Loucy (cell line): Measurements from ENCODE around the gene INTS14.

ENCODE experiments used
- EZH2phosphoT487 ChIP-seq: fragments of 200-600 bp; IDR thresholded peaks from 2 replicates; pipeline ENCODE4 v1.6.1; 2018; ENCODE audit warnings: antibody characterized with exemption, mild to moderate bottlenecking, moderate library complexity, borderline replicate concordance
- TF ChIP-seq, protein P1 (sequence below): fragments of 200-600 bp; sonication (generic); conservative IDR thresholded peaks from 2 replicates; pipeline ENCODE4 v1.5.1; 2014; ENCODE audit warnings: mild to moderate bottlenecking, antibody characterized with exemption, low read length

DNA sequence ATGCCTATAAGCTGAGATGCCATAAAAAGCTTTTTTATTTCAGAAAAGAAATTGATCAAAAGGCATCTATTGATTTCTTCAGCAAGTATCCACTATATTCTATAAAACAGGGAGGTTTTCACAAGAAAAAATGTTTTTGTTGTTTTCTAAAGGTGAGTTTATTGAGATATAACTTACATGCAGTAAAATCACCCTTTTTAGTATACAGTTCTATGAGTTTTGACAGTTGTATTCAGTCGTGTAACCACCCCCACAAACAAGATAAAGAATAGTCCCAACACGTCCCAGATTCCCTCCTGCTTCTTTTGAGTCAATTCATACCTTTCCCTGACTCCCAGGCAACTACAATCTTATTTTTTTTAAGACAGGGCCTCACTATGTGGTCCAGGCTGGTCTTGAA, 7.8 kb downstream of the INTS14 start:
- TF ChIP-seq, protein P1, sequence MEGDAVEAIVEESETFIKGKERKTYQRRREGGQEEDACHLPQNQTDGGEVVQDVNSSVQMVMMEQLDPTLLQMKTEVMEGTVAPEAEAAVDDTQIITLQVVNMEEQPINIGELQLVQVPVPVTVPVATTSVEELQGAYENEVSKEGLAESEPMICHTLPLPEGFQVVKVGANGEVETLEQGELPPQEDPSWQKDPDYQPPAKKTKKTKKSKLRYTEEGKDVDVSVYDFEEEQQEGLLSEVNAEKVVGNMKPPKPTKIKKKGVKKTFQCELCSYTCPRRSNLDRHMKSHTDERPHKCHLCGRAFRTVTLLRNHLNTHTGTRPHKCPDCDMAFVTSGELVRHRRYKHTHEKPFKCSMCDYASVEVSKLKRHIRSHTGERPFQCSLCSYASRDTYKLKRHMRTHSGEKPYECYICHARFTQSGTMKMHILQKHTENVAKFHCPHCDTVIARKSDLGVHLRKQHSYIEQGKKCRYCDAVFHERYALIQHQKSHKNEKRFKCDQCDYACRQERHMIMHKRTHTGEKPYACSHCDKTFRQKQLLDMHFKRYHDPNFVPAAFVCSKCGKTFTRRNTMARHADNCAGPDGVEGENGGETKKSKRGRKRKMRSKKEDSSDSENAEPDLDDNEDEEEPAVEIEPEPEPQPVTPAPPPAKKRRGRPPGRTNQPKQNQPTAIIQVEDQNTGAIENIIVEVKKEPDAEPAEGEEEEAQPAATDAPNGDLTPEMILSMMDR: no peak
- no peak for TF ChIP-seq EZH2phosphoT487
